Mucosa of descending colon (tissue), 3 donors: ENCODE measurements around the gene IER5L. TPM values are rescaled to one million over a fixed set of nuclear protein-coding genes. Genes with fewer than 3 reads are reported as not detected.

Source experiments
- ATAC-seq: fragments of 200-7000 bp; cut with Tn5 transposase; one replicate; pipeline ENCODE4 v1.9.1; 2020; ENCODE audit warnings: mild to moderate bottlenecking, moderate library complexity
- DNase-seq, 3 donors: peaks; one replicate each; pipeline ENCODE4 v3.0.0-alpha.2; 2020
- H3K36me3 ChIP-seq: fragments of 200-600 bp; one replicate; pipeline ENCODE4 v1.8.0; 2021; ENCODE audit warnings: low read depth, mild to moderate bottlenecking
- H3K4me1 ChIP-seq: fragments of 200-600 bp; one replicate; pipeline ENCODE4 v1.8.0; 2021; ENCODE audit warnings: low read depth, mild to moderate bottlenecking
- H3K4me3 ChIP-seq: fragments of 200-600 bp; one replicate; pipeline ENCODE4 v1.8.0; 2021; ENCODE audit warnings: mild to moderate bottlenecking
- H3K9me3 ChIP-seq: fragments of 200-600 bp; one replicate; pipeline ENCODE4 v1.8.0; 2021; ENCODE audit warnings: mild to moderate bottlenecking
- CTCF ChIP-seq: fragments of 200-600 bp; IDR thresholded peaks from one replicate; pipeline ENCODE4 v1.8.0; 2022; ENCODE audit warnings: antibody characterized with exemption, mild to moderate bottlenecking
- intact Hi-C, 2 donors: fragments of 100-400 bp; cut with DNase I in 1 of 2; cut with micrococcal nuclease in 1 of 2; formaldehyde crosslinking; loops; one replicate each; pipeline versions ENCODE4 v1.11.0 to v1.11.1; 2022; cut with DNase I, micrococcal nuclease
- total RNA-seq, 3 donors: library from RNA; stranded (reverse); fragmentation: NEBNext Ultra II Directional in 2 of 3; extraction: Animal tissue kit (Norgen Biotek cat#: 25700) in 2 of 3; gene quantifications; one replicate each; pipeline versions ENCODE4 v1.2.1 to v1.2.4, GENCODE V29; 2021 to 2023
- donor health status: DM: no; HTN: no; CAD: no; lungs with moderate emphysema.
- donor health status: DM: no; HTN: no; CAD: no.
- donor health status: DM: no; HTN: yes; CAD: no.

Gene IER5L
- total RNA-seq, 3 donors from 2014 or later = 5.8 to 8.2 (median 8.0) TPM

- no peak for ATAC-seq
- intact Hi-C loops = no loop called here
- TF ChIP-seq CTCF = no peak
- Histone ChIP-seq H3K4me1 (no peaks in the 10 kb centered on the region), H3K36me3 (no peaks in the 10 kb centered on the region), H3K4me3 (no peak overlapping the region), H3K9me3 (no peaks in the 10 kb centered on the region)
- no peak for DNase-seq
Measured at GRCh38 chr9:129218918-129219317, 40.9 kb upstream of the IER5L start.

GRCh38 chr9:129218272-129218625 is 40.2 kb upstream of the IER5L start:
- Histone ChIP-seq H3K36me3 (no peaks in the 10 kb centered on the region), H3K4me1 (no peaks in the 10 kb centered on the region), H3K9me3 (no peaks in the 10 kb centered on the region), H3K4me3 (no peak overlapping the region)
- no peak for ATAC-seq
- intact Hi-C loops = no loop called here
- TF ChIP-seq CTCF = no peak
- DNase-seq = no peak

- intact Hi-C loops = no loop called here
Measured at GRCh38 chr9:129213551-129213950, 35.5 kb upstream of the IER5L start.

GRCh38 chr9:129211686-129212085 is 33.6 kb upstream of the IER5L start:
- ATAC-seq = no peak
- TF ChIP-seq CTCF = no peak
- DNase-seq = no peak
- no peaks in the 10 kb centered on the region for H3K9me3 ChIP-seq
- intact Hi-C loops = no loop called here
- no peaks in the 10 kb centered on the region for H3K36me3 ChIP-seq
- H3K4me3 ChIP-seq = no peak overlapping the region
- H3K4me1 ChIP-seq = no peaks in the 10 kb centered on the region

More at GRCh38 chr9:129213551-129213950, 35.5 kb upstream of the IER5L start:
- H3K4me3 ChIP-seq = no peak overlapping the region
- no peaks in the 10 kb centered on the region for H3K9me3 ChIP-seq
- H3K36me3 ChIP-seq = no peaks in the 10 kb centered on the region
- no peak for TF ChIP-seq CTCF
- no peak for DNase-seq
- ATAC-seq = no peak
- H3K4me1 ChIP-seq = no peaks in the 10 kb centered on the region

GRCh38 chr9:129210125-129210524 is 32.1 kb upstream of the IER5L start:
- intact Hi-C loops = no loop called here
- Histone ChIP-seq H3K9me3 (no peaks in the 10 kb centered on the region), H3K36me3 (no peaks in the 10 kb centered on the region), H3K4me1 (no peaks in the 10 kb centered on the region), H3K4me3 (no peak overlapping the region)
- DNase-seq (no peak), ATAC-seq (no peak)
- no peak for TF ChIP-seq CTCF

GRCh38 chr9:129209580-129209979 is 31.5 kb upstream of the IER5L start:
- no peaks in the 10 kb centered on the region for H3K4me1 ChIP-seq
- H3K9me3 ChIP-seq = no peaks in the 10 kb centered on the region
- no peak overlapping the region for H3K4me3 ChIP-seq
- TF ChIP-seq CTCF = no peak
- no peak for ATAC-seq
- intact Hi-C loops = no loop called here
- DNase-seq = no peak
- no peaks in the 10 kb centered on the region for H3K36me3 ChIP-seq
